ENCODE data around the gene RABGAP1.

RABGAP1 gene

GRCh38 chr9:123072407-123072995 lies 131.7 kb downstream of the RABGAP1 start:
- Histone ChIP-seq H3K4me3 (replicated peaks; ENCODE audit: insufficient read depth, low read length) (no peak overlapping the region), H3K27ac (replicated peaks) (no peak overlapping the region), H3K27me3 (ENCODE audit: insufficient read depth, poor library complexity, severe bottlenecking) (no peaks in the 10 kb centered on the region)
- DNase-seq (ENCODE audit: low read depth in 1 of 2, low spot score in 1 of 2), result no peak
- TF ChIP-seq SPI1 (IDR thresholded peaks at IDR 0.05; ENCODE audit: borderline replicate concordance, low read depth) (no peak), CTCF (IDR thresholded peaks at IDR 0.05; ENCODE audit: insufficient read depth, low read length) (no peak), GABPA (IDR thresholded peaks at IDR 0.05; ENCODE audit: low read depth) (no peak), POLR2AphosphoS5 (IDR thresholded peaks at IDR 0.05; ENCODE audit: low read depth) (no peak)
- TF ChIP-seq, protein P1, sequence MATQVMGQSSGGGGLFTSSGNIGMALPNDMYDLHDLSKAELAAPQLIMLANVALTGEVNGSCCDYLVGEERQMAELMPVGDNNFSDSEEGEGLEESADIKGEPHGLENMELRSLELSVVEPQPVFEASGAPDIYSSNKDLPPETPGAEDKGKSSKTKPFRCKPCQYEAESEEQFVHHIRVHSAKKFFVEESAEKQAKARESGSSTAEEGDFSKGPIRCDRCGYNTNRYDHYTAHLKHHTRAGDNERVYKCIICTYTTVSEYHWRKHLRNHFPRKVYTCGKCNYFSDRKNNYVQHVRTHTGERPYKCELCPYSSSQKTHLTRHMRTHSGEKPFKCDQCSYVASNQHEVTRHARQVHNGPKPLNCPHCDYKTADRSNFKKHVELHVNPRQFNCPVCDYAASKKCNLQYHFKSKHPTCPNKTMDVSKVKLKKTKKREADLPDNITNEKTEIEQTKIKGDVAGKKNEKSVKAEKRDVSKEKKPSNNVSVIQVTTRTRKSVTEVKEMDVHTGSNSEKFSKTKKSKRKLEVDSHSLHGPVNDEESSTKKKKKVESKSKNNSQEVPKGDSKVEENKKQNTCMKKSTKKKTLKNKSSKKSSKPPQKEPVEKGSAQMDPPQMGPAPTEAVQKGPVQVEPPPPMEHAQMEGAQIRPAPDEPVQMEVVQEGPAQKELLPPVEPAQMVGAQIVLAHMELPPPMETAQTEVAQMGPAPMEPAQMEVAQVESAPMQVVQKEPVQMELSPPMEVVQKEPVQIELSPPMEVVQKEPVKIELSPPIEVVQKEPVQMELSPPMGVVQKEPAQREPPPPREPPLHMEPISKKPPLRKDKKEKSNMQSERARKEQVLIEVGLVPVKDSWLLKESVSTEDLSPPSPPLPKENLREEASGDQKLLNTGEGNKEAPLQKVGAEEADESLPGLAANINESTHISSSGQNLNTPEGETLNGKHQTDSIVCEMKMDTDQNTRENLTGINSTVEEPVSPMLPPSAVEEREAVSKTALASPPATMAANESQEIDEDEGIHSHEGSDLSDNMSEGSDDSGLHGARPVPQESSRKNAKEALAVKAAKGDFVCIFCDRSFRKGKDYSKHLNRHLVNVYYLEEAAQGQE (IDR thresholded peaks at IDR 0.05; ENCODE audit: insufficient replicate concordance, low read depth), result no peak

DNA sequence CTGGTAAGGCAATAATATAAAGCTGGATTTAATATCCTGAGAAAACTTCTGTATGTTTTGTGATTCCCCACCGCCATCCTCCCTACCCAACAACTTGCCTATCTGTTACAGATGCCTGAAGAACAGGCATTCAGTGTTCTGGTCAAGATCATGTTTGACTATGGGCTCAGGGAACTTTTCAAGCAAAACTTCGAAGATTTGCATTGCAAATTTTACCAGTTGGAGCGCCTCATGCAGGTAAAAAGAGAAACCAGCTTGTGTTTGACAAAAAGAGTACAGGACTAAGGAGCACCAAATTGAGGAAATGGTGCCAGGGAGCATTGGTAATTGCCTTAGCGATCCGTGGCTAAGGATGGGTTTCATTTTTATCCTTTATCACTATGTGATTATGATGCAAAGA lies 132.6 kb downstream of the RABGAP1 start:
- Histone ChIP-seq H3K27ac (replicated peaks) (no peak overlapping the region), H3K4me3 (replicated peaks; ENCODE audit: insufficient read depth, low read length) (no peak overlapping the region), H3K27me3 (ENCODE audit: insufficient read depth, poor library complexity, severe bottlenecking) (no peaks in the 10 kb centered on the region)
- DNase-seq (ENCODE audit: low read depth in 1 of 2, low spot score in 1 of 2), result no peak
- TF ChIP-seq SPI1 (IDR thresholded peaks at IDR 0.05; ENCODE audit: borderline replicate concordance, low read depth) (no peak), GABPA (IDR thresholded peaks at IDR 0.05; ENCODE audit: low read depth) (no peak), CTCF (IDR thresholded peaks at IDR 0.05; ENCODE audit: insufficient read depth, low read length) (no peak), POLR2AphosphoS5 (IDR thresholded peaks at IDR 0.05; ENCODE audit: low read depth) (no peak)
- TF ChIP-seq, protein P1 (IDR thresholded peaks at IDR 0.05; ENCODE audit: insufficient replicate concordance, low read depth), result no peak

- Histone ChIP-seq H3K4me3 (replicated peaks; ENCODE audit: insufficient read depth, low read length) (no peak overlapping the region), H3K27me3 (ENCODE audit: insufficient read depth, poor library complexity, severe bottlenecking) (no peaks in the 10 kb centered on the region), H3K27ac (replicated peaks) (no peak overlapping the region)
- DNase-seq (ENCODE audit: low read depth in 1 of 2, low spot score in 1 of 2), result no peak
- TF ChIP-seq GABPA (IDR thresholded peaks at IDR 0.05; ENCODE audit: low read depth) (no peak), CTCF (IDR thresholded peaks at IDR 0.05; ENCODE audit: insufficient read depth, low read length) (no peak), POLR2AphosphoS5 (IDR thresholded peaks at IDR 0.05; ENCODE audit: low read depth) (no peak), SPI1 (IDR thresholded peaks at IDR 0.05; ENCODE audit: borderline replicate concordance, low read depth) (no peak)
- TF ChIP-seq, protein P1 (IDR thresholded peaks at IDR 0.05; ENCODE audit: insufficient replicate concordance, low read depth), result no peak
Observed at GRCh38 chr9:123073991-123074422, 133.2 kb downstream of the RABGAP1 start.

Data from HL-60 (cell line).